LoVo (cell line): Measurements from ENCODE around the gene POU3F1.

Experiments used
- DNase-seq: peaks from one replicate; pipeline ENCODE4 v3.0.0-alpha.2; 2016; ENCODE audit warnings: low spot score

The POU3F1 gene

GRCh38 chr1:38004284-38005108 lies 42.1 kb downstream of the POU3F1 start:
- no peak for DNase-seq

GRCh38 chr1:38003261-38004250 lies 43.0 kb downstream of the POU3F1 start:
- no peak for DNase-seq

- no peak for DNase-seq
Observed at GRCh38 chr1:38000529-38001455, 45.8 kb downstream of the POU3F1 start.

GRCh38 chr1:38000233-38000528 lies 46.4 kb downstream of the POU3F1 start:
- no peak for DNase-seq

GRCh38 chr1:37999430-38000232 lies 47.0 kb downstream of the POU3F1 start:
- no peak for DNase-seq

GRCh38 chr1:37998913-37999429 lies 47.6 kb downstream of the POU3F1 start:
- DNase-seq, result no peak

GRCh38 chr1:37998089-37998808 lies 48.3 kb downstream of the POU3F1 start:
- DNase-seq, result no peak

- DNase-seq, result no peak
Observed at GRCh38 chr1:37997256-37998088, 49.1 kb downstream of the POU3F1 start.

GRCh38 chr1:37995751-37996345 lies 50.7 kb downstream of the POU3F1 start:
- no peak for DNase-seq

GRCh38 chr1:37994886-37995566 lies 51.6 kb downstream of the POU3F1 start:
- DNase-seq, result no peak
